HG03196 (cell line): Measurements from ENCODE around the gene MIA2.
A peak's percentile ranks its signal among the peaks of the same experiment; 100 is the strongest.
"Not testable (repeated sequence)": the region's sequence is repeated elsewhere in the genome, so short reads cannot be mapped to it uniquely, and the experiment has no call there.

Experiments
- ATAC-seq: cut with Tn5 transposase; IDR thresholded peaks from one replicate; pipeline ENCODE4 v1.9.1; 2021; ENCODE audit not compliant: unreplicated experiment

Gene MIA2

DNA sequence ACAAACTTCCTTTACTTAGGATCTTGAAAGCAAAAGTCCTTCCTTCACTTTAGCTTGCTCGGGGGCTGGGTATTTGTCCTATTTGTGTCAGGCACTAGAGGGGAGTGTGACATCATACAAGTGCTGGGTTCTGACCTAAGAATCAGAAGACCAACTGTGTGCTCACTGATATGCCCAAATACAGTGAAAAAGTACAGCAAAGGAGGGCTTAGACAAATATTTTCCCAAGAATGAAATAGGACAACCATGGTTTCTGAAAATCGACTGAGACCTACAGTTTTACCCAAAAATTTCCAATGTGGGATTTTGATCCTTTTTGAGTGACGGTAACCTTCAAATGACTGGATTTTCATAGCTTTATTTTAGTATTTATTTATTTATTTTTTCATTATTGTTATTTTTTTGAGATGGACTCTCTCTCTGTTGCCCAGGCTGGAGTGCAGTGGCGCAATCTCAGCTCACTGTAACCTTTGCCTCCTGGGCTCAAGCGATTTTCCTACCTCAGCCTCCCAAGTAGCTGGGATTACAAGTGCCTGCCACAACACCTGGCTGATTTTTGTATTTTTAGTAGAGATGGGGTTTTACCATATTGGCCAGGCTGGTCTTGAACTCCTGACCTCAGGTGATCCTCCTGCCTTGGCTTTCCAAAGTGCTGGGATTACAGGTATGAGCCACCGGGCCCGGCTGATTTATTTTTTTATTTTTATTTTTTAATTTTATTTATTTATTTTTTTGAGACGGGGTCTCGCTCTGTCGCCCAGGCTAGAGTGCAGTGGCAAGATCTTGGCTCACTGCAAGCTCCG lies 1.8 kb upstream of the MIA2 start:
- ATAC-seq: peak; percentile 41

DNA sequence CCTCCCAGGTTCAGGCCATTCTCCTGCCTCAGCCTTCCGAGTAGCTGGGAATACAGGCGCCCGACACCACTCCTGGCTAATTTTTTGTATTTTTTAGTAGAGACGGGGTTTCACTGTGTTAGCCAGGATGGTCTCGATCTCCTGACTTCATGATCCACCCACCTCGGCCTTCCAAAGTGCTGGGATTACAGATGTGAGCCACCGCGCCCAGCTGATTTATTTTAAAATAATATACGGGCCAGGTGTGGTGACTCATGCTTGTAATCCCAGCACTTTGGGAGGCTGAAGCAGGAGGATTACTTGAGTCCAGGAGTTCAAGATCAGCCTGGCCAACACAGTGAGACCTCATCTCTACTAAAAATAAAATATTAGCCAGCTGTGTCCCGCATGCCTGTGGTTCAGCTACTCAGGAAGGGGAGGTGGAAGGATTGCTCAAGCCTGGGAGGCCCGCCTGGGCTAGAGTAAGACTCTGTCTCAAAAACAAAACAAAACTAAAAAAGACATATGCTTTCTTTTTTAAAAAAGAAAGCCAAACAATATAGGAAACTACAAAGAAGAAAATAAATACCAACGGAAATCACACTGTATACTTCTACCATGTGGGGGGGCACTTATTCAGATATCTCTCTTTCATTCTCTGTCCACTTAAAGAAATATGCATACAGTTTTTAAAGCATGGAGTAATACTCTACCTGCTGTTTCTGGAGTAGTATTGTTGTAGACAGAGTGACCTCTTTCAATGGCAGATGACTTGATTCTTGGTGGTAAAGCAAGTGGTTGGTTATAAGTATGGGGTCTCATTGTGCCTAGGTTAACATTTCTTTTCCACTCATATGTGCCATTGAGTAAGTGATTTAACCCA lies 930 bp upstream of the MIA2 start:
- ATAC-seq: no peak

DNA sequence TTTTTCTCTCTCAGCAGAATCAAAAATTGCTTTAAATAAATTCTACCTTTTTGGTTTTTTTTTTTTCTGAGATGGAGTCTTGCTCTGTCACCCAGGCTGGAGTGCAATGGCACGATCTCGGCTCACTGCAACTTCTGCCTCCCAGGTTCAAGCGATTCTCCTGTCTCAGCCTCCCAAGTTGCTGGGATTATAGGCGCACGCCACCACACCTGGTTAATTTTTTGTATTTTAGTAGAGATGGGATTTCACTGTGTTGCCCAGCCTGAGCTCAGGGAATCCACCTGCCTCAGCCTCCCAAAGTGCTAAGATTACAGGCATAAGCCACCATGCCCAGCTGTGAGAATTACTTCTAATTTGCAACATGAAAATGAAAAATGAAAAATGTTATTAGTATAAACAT lies 1.3 kb downstream of the MIA2 start:
- ATAC-seq: not testable (repeated sequence)

DNA sequence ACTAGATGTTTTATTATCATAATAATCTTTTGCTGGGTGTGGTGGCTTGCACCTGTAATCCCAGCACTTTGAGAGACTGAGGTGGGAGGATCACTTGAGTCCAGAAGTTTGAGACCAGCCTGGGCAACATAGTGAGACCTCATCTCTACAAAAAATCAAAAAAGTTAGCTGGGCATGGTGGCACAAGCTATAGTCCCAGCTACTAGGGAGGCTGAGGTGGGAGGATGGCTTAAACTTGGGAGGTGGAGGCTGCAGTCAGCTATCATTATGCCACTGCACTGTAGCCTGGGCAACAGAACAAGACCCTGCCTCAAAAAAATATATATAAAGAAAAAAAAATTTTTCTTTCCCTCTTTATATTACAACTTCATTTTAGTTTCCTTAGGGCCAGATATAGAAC lies 1.8 kb downstream of the MIA2 start:
- ATAC-seq: not testable (repeated sequence)

DNA sequence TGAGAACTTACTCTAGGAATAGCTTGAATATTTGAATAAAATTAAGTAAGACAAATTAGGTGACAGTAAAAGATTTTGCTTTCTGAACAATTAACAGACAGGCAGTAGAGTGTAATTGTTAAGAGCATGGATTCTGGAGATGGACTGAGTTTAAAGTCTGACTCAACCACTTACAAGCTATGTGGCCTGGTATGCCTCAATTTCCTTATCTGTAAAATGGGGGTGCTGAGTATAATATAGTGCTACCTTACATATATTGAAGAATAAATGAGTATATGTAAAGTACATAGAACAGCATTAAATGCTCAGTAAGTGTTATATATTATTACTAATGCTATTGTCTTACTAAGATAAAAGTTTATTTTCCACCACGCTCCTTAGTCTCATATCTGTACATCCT lies 7.1 kb downstream of the MIA2 start:
- ATAC-seq: no peak

DNA sequence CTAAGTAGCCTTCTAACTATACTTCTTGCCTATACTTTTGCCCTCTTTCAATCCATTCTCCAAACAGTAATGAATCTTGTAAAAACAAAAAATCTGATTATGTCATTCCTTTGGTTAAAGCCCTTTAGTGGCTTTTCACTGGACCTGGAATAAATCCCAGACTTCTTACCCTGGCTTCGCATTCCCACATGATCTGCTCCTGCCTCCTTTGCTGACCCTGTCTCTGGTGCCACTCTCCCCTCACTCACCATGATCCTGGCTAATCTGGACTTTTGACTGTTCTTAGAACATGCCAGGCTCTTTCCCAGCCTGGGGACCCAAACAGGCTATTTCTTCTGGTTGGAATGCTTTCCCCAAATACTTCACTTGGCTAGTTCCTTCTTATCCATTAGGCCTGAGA lies 7.9 kb downstream of the MIA2 start:
- ATAC-seq: no peak

DNA sequence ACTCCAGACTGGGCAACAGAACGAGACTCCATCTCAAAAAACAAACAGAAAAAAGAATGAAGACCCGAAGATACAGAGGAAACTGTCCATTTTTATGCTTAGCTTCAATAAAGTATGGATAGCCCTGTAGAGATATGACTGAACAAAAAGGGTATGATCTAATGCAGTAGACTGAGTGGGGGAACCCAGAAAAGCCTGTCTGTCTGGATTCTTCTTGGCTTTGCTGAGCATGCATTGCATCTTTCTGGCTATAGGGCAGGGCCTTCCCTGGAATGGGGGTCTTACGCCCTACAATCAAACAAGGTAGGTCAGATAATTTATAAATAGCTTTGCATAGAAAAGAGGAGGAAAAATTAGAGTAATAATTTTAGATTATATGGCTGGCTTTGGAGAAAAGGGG lies 10.1 kb downstream of the MIA2 start:
- no peak for ATAC-seq

DNA sequence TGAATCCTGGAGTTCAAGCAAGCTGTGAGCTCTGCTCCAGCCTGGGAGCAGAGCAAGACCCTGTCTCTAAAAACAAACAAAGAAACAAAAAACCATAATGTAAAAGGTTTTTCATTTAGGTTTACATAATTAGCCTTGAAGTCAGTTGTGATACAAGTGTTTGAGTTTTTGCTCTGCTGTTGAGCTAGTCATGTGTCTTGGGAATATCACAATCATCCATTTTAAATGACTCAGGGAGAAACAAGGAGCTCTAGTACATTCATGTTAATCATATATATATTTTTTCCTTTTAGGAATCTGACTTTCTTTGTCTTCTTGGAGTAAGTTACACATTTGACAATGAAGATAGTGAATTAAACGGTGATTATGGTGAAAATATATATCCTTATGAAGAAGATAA lies 12.9 kb downstream of the MIA2 start:
- ATAC-seq: no peak

DNA sequence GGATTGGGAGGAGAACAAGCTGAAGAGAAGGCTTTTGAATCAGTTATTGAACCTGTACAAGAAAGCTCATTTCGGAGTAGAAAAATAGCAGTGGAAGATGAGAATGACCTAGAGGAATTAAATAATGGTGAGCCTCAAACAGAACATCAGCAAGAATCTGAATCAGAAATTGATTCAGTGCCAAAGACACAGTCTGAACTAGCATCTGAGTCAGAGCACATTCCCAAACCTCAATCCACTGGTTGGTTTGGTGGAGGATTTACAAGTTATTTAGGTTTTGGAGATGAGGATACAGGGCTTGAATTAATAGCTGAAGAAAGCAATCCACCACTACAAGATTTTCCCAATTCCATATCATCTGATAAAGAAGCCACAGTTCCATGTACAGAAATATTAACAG lies 13.5 kb downstream of the MIA2 start:
- no peak for ATAC-seq

DNA sequence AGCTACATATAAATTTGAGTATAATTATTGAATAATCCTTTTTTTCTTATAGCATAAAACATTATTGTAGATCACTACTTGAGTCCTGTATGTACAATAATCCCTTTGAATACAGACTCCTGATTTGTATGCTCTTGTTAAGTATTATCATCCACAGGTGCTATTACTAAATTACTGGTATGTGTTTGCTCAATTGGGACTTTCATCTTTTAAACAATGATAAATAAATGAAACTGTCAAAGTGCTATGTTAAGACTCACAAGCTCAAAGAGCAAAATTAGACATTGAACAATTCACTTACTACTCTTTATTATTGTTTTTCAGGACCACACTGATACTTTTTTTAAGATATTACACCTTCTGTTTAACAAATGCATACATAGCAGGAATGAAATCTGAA lies 17.8 kb downstream of the MIA2 start:
- no peak for ATAC-seq

DNA sequence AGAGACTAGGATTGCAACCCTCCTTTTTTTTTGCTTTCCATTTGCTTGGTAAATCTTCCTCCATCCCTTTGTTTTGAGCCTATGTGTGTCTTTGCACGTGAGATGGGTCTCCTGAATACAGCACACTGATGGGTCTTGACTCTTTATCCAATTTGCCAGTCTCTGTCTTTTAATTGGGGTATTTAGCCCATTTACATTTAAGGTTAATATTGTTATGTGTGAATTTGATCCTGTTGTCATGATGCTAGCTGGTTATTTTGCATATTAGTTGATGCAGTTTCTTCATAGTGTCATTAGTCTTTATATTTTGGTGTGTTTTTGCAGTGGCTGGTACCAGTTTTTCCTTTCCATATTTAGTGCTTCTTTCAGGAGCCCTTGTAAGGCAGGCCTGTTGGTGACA lies 23.7 kb downstream of the MIA2 start:
- not testable (repeated sequence) for ATAC-seq

DNA sequence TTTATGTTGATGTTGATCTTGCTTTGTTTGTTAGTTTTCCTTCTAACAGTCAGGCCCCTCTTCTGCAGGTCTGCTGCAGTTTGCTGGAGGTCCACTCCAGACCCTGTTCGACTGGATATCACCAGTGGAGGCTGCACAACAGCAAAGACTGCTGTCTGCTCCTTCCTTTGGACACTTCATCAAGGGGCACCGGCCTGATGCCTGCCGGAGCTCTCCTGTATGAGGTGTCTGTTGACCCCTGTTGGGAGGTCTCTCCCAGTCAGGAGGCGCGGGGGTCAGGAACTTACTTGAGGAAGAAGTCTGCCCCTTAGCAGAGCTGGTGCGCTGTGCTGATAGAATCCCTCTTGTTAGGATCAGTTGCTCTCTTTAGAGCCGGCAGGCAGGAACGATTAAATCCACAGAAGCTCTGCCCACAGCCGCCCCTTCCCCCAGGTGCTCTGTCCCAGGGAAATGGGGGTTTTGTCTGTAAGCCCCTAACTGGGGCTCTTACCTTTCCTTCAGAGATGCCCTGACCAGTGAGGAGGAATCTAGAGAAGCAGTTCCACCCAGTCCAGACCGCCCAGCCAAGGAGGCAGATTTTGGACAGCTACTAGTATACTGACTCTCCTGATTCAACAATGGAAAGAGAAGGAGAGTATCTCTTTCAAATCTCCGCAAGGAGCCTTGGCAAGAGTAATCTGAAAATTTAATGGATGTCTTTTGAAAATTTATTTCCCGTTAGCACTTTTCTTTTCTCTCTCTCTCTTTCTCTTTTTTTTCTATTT lies 25.2 kb downstream of the MIA2 start:
- no peak for ATAC-seq

DNA sequence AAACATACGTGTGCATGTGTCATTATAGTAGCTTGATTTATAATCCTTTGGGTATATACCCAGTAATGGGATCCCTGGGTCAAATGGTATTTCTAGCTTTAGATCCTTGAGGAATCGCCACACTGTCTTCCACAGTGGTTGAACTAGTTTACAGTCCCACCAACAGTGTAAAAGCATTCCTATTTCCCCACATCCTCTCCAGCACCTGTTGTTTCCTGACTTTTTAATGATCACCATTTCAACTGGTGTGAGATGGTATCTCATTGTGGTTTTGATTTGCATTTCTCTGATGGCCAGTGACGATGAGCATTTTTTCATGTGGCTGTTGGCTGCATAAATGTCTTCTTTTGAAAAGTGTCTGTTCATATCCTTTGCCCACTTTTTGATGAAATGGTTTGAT lies 26.4 kb downstream of the MIA2 start:
- not testable (repeated sequence) for ATAC-seq

DNA sequence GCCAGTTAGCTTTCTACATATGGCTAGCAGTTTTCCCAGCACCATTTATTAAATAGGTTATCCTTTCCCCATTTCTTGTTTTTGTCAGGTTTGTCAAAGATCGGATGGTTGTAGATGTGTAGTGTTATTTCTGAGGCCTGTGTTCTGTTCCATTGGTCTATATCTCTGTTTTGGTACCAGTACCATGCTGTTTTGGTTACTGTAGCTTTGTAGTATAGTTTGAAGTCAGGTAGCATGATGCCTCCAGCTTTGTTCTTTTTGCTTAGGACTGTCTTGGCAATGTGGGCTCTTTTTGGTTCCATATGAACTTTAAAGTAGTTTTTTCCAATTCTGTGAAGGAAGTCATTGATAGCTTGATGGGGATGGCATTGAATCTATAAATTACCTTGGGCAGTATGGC lies 28.5 kb downstream of the MIA2 start:
- ATAC-seq: not testable (repeated sequence)

DNA sequence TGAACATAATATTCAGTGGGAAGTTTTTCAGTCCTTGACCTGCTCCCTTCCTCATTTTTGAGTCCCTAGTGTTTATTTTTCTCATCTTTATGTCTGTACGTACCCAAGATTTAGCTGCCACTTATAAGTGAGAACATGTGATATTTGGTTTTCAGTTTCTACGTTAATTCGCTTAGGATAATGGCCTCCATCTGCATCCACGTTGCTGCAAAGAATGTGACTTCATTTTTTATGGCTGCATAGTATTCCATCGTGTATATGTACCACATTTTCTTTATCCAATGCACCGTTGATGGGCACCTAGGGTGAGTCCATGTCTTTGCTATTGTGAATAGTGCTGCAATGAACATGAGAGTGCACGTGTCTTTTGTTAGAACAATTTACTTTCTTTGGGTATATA lies 30.3 kb downstream of the MIA2 start:
- no peak for ATAC-seq

DNA sequence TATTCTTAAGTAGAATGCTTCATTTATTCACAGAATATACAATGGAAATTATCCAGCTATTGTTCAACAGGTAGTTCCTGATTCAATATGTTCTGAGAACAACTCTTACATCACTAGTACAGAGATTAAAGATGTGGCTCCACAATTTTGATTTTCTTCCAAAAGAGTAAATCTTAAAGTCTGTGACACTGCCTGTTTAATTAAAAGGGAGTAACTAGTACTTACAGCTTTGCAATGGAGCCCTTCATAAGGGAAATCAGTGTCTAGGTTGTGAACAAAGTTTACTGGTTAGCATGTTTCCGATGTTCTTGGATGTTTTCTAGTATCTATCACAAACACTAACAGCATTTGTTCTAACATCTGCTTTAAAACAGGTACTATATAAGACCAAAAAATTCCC lies 30.8 kb downstream of the MIA2 start:
- ATAC-seq: no peak

DNA sequence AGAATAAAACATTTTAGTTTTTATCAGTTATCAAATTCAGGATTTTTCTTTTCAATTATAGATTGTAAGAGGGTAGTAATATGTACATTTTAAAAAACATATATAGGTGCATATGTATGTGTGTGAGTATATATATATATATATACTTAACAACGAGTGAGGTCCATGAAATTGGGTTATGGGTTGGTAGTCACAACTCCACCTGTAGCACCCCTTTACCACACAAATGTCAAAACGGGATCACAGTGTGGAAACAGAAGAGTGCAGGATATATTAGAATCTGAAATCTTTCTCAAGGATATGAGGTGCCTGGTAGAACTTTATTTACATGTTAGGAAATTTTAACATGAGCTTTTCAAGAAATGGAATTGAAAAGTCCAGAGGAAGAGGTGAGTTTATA lies 31.3 kb downstream of the MIA2 start:
- no peak for ATAC-seq

DNA sequence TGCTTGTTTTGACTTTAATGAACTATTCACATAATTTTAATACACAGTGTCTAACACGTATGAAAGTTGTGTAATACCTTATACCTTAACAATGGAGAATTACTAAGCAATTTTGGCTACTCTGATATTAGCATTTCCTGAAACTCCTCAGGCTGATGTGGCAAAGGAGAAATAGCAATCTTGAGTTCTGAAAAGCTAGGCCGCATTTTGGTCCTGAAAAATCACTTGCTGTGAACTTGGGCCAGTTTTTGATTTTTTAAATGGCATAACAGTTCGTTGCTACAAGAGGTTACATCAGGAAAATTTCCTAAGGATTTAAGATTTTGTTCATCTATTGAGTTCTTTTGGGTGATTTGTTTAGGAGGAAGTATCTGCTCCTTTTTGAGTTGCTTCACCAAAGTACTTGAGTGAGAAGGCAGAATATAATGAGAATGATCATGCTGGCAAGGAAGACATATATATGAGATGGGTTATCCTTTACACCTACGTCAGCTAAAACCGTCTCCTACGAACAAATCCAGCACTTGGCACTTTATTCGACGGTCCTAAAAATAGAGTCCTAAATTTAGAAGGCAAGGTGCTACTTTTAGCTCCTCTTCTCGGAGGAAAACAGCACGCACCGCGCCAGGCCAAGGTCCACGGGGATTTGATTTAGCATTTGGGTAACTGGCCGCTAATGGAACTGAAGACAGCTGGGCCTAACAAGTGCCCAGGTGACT lies 32.2 kb downstream of the MIA2 start:
- ATAC-seq: no peak

DNA sequence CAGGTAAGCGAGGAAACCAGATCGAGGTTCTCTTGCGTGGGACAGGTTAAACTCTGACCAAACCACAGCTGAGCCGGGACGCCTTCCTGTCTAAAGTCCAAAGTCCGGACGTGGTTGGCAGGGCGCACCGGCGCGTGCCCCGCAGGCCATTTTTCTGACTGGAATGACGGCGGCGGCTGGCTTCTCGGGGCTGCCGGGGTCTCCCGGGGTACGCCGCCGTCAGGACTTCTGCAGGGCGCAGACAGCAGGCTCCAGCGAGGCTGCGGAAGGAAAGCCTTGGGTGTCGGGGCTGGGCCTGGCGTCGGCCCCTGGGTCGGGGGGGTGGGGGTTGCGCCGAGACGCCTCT lies 32.8 kb downstream of the MIA2 start:
- ATAC-seq: peak; percentile 49

DNA sequence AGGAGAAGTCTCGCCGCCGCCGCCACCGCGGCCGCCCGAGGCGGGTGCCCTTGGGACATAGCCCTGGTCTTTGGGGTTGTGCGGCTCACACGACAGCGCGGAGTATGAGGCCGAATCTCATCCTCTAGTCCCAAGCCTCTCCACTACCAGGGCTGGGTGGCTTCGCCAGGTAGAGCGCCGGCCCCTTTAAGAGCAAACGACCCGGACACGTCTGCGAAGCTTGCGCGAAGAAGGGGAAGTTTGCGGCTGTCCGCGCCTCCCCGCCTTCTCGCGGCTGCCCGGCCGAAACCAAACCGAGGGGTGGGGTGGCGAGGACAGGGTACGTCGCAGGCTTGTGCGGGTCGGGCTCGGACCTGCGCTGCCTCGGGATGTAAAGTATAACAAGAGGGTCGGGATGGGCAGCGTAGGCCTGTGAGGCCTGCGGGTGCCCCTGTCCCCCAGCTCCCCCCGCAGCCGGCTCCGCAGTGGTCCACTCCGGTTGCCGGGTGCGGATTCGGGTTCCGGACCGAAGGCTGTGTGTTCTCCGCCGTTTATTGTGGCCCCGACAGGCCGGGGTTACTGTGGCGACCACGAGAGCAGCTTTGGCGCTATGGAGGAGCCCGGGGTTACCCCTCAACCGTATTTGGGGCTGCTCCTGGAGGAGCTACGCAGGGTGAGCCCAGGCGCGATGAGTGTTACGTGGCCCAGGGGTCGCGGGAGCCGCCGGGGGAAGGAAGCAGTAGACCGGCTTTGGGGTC lies 33.3 kb downstream of the MIA2 start:
- peak; percentile 85 for ATAC-seq
